ENCODE data around the gene SERHL2. TPM values are rescaled to one million over a fixed set of nuclear protein-coding genes. Genes with fewer than 3 reads are reported as not detected.
"Not testable (repeated sequence)": the region's sequence is repeated elsewhere in the genome, so short reads cannot be mapped to it uniquely, and the experiment has no call there.

Gene SERHL2
- total RNA-seq, 1 donor from 2014 or later = not detected

- Histone ChIP-seq H3K79me2 (ENCODE audit: low read depth) (peaks cover 24% of the 10 kb centered on the region), H3K4me3 (no peak overlapping the region), H2AFZ (replicated peaks) (no peak overlapping the region), H3K9ac (no peak overlapping the region), H4K20me1 (ENCODE audit: low read depth) (peaks cover 12% of the 10 kb centered on the region), H3K27ac (no peak overlapping the region), H3K36me3 (no peaks in the 10 kb centered on the region), H3F3A (ENCODE audit: low read depth) (peaks cover 15% of the 10 kb centered on the region), H3K27me3 (no peaks in the 10 kb centered on the region), H3K9me3 (ENCODE audit: low read depth) (no peaks in the 10 kb centered on the region), H3K4me1 (peaks cover 4% of the 10 kb centered on the region), H3K4me2 (no peak overlapping the region)
- H3K4me1 Mint-ChIP-seq = peaks cover 16% of the 10 kb centered on the region
- no peak overlapping the region for H3K4me3 Mint-ChIP-seq
- peaks cover 4% of the 10 kb centered on the region for H3K27me3 Mint-ChIP-seq (ENCODE audit: insufficient read depth, low read depth)
- peaks cover 2% of the 10 kb centered on the region for H3K36me3 Mint-ChIP-seq
- no peaks in the 10 kb centered on the region for H3K9me3 Mint-ChIP-seq
- TF ChIP-seq EZH2 (IDR thresholded peaks at IDR 0.05) = no peak
- no peak for TF ChIP-seq EZH2phosphoT487 (IDR thresholded peaks at IDR 0.05)
- no peak for TF ChIP-seq CTCF (IDR thresholded peaks at IDR 0.05)
- no peak for DNase-seq (ENCODE audit: low spot score)
- no peak overlapping the region for H3K27ac Mint-ChIP-seq
These were observed 37.9 kb upstream of the SERHL2 start for GRCh38 chr22:42515896-42516295.

GRCh38 chr22:42517103-42517502 lies 36.7 kb upstream of the SERHL2 start:
- H3K36me3 ChIP-seq; H3K4me2 ChIP-seq; H3K27ac Mint-ChIP-seq; H3K4me3 ChIP-seq; H3K36me3 Mint-ChIP-seq; DNase-seq (ENCODE audit: low spot score); H3K9me3 ChIP-seq (ENCODE audit: low read depth); H3K9me3 Mint-ChIP-seq; H3K9ac ChIP-seq; H3F3A ChIP-seq (ENCODE audit: low read depth); H2AFZ ChIP-seq (replicated peaks); H3K4me1 ChIP-seq; H3K27ac ChIP-seq; H3K27me3 Mint-ChIP-seq (ENCODE audit: insufficient read depth, low read depth); H3K27me3 ChIP-seq: not testable (repeated sequence)
- Mint-ChIP-seq H3K4me3 (peak overlapping the region; percentile 38), H3K4me1 (peaks cover 13% of the 10 kb centered on the region)
- peaks cover 24% of the 10 kb centered on the region for H3K79me2 ChIP-seq (ENCODE audit: low read depth)
- peaks cover 12% of the 10 kb centered on the region for H4K20me1 ChIP-seq (ENCODE audit: low read depth)

- H3K36me3 ChIP-seq; H3K27ac ChIP-seq; H3K9me3 ChIP-seq (ENCODE audit: low read depth); H3K9me3 Mint-ChIP-seq; H3K27me3 ChIP-seq; DNase-seq (ENCODE audit: low spot score); H4K20me1 ChIP-seq (ENCODE audit: low read depth); H3K36me3 Mint-ChIP-seq; H3F3A ChIP-seq (ENCODE audit: low read depth); H3K4me1 ChIP-seq: not testable (repeated sequence)
- Mint-ChIP-seq H3K4me3 (peak overlapping the region; percentile 99), H3K4me1 (peaks cover 16% of the 10 kb centered on the region), H3K27me3 (ENCODE audit: insufficient read depth, low read depth) (peaks cover 13% of the 10 kb centered on the region), H3K27ac (peak overlapping the region; percentile 78)
- Histone ChIP-seq H3K4me2 (peak overlapping the region; percentile 82), H3K4me3 (peak overlapping the region; percentile 85), H2AFZ (replicated peaks) (peak overlapping the region; percentile 68), H3K79me2 (ENCODE audit: low read depth) (peaks cover 24% of the 10 kb centered on the region), H3K9ac (peak overlapping the region; percentile 91)
These were observed 34.9 kb upstream of the SERHL2 start for GRCh38 chr22:42518638-42519524.

- Histone ChIP-seq H3K36me3 (no peaks in the 10 kb centered on the region), H3K4me1 (peaks cover 4% of the 10 kb centered on the region), H3K79me2 (ENCODE audit: low read depth) (peaks cover 24% of the 10 kb centered on the region), H3K27me3 (no peaks in the 10 kb centered on the region), H3K9ac (peak within 1 kb of the TSS; percentile 91), H3K27ac (no peak within 1 kb of the TSS), H3F3A (ENCODE audit: low read depth) (peaks cover 4% of the 10 kb centered on the region), H3K9me3 (ENCODE audit: low read depth) (no peaks in the 10 kb centered on the region), H3K4me2 (peak within 1 kb of the TSS; percentile 82), H2AFZ (replicated peaks) (peak within 1 kb of the TSS; percentile 68), H3K4me3 (peak within 1 kb of the TSS; percentile 85), H4K20me1 (ENCODE audit: low read depth) (peaks cover 7% of the 10 kb centered on the region)
- peaks cover 17% of the 10 kb centered on the region for H3K27me3 Mint-ChIP-seq (ENCODE audit: insufficient read depth, low read depth)
- peaks cover 6% of the 10 kb centered on the region for H3K9me3 Mint-ChIP-seq
- TF ChIP-seq CTCF (IDR thresholded peaks at IDR 0.05) (peak; percentile 19), EZH2 (IDR thresholded peaks at IDR 0.05) (no peak)
- H3K27ac Mint-ChIP-seq = peak within 1 kb of the TSS; percentile 78
- no peaks in the 10 kb centered on the region for H3K36me3 Mint-ChIP-seq
- H3K4me3 Mint-ChIP-seq = peak within 1 kb of the TSS; percentile 99
- peaks cover 16% of the 10 kb centered on the region for H3K4me1 Mint-ChIP-seq
- peak; percentile 90 for DNase-seq (ENCODE audit: low spot score)
These were observed 34.0 kb upstream of the SERHL2 start, which contains the start of gene RRP7A for GRCh38 chr22:42519525-42520401. Gene RRP7A (minus strand): TSS chr22:42519796. CDS start chr22:42519786, 10 bp downstream.

Measured in neural progenitor cell (in vitro differentiated cells).